HCT116 (cell line): ENCODE data around the gene NINJ1.

Experiments
- EZH2 ChIP-seq: fragments of 200-600 bp; sonication (generic); IDR thresholded peaks from 2 replicates; pipeline ENCODE4 v1.6.1; 2017; ENCODE audit warnings: antibody characterized with exemption, mixed run types
- JUND ChIP-seq: IDR thresholded peaks from 2 replicates; pipeline ENCODE4 v1.6.1; 2012
- MAX ChIP-seq: IDR thresholded peaks from 2 replicates; pipeline ENCODE4 v1.6.1; 2012
- POLR2AphosphoS5 ChIP-seq: IDR thresholded peaks from 2 replicates; pipeline ENCODE4 v1.6.1; 2011; ENCODE audit warnings: mild to moderate bottlenecking, low read depth, low read length, moderate library complexity
- RAD21 ChIP-seq: IDR thresholded peaks from 2 replicates; pipeline ENCODE4 v1.6.1; 2012; ENCODE audit warnings: low read depth, mild to moderate bottlenecking
- TCF7L2 ChIP-seq: IDR thresholded peaks from 2 replicates; pipeline ENCODE4 v1.7.0; 2011; ENCODE audit warnings: borderline replicate concordance, inconsistent platforms; ENCODE audit not compliant: insufficient read depth, insufficient read length; ENCODE audit errors: extremely low read depth
- TF ChIP-seq, protein P1 (sequence below), 3 experiments: fragments of 200-600 bp in 1 of 3; sonication (generic) in 1 of 3; IDR thresholded peaks in 2 of 3; conservative IDR thresholded peaks in 1 of 3; 2 replicates each; pipeline ENCODE4 v1.5.1; 2012 to 2017; ENCODE audit warnings: low read depth in 2 of 3, low read length in 2 of 3, antibody characterized with exemption in 1 of 3, borderline replicate concordance in 1 of 3, control low read depth in 1 of 3, mild to moderate bottlenecking in 1 of 3, mixed read lengths in 1 of 3, mixed run types in 1 of 3, moderate library complexity in 1 of 3; ENCODE audit not compliant: insufficient read depth in 1 of 3

DNA sequence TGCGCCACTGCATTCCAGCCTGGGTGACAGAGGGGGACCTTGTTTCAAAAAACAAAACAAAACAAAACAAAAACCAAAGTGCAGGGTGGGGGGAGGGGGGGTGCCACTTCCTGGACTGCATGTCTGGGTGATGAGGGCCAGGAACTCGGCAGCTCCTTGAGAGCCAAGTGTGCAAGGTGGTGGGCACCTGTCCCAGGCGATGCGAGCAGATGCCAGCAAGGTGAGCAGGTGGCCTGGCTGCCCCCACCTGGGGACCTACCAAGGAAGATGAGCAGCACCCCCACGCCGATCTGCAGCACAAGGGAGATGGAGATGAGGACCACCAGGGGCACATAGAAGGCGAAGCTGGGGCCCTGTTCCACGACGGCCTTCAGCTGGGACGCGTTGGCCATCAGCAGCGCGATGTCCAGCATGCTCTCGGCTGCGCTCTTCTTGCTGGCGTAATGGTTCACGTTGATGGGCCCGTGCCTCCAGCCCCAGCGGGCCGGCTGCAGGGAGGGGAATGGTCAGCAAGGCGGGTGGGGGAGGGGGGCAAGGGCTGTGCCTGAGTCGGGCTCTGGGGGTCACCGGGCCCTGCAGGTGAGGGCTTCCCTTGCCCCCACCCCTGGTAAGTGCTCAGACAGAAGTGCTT is 7.8 kb downstream of the NINJ1 start:
- TF ChIP-seq EZH2, result no peak
- TF ChIP-seq POLR2AphosphoS5, result no peak
- TF ChIP-seq JUND, result no peak
- no peak for TF ChIP-seq TCF7L2
- TF ChIP-seq MAX, result no peak
- TF ChIP-seq, protein P1, sequence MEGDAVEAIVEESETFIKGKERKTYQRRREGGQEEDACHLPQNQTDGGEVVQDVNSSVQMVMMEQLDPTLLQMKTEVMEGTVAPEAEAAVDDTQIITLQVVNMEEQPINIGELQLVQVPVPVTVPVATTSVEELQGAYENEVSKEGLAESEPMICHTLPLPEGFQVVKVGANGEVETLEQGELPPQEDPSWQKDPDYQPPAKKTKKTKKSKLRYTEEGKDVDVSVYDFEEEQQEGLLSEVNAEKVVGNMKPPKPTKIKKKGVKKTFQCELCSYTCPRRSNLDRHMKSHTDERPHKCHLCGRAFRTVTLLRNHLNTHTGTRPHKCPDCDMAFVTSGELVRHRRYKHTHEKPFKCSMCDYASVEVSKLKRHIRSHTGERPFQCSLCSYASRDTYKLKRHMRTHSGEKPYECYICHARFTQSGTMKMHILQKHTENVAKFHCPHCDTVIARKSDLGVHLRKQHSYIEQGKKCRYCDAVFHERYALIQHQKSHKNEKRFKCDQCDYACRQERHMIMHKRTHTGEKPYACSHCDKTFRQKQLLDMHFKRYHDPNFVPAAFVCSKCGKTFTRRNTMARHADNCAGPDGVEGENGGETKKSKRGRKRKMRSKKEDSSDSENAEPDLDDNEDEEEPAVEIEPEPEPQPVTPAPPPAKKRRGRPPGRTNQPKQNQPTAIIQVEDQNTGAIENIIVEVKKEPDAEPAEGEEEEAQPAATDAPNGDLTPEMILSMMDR (IDR thresholded peaks at IDR 0.05 in 2 of 3, conservative IDR thresholded peaks at IDR 0.05 in 1 of 3; ENCODE audit: borderline replicate concordance in 1 of 3, insufficient read depth in 1 of 3, low read depth in 2 of 3, low read length in 2 of 3), result no peak
- TF ChIP-seq RAD21, result no peak
